Activated CD8-positive, alpha-beta memory T cell treated with anti-CD3 and anti-CD28 coated beads, Interleukin-2, amount 50 U/mL, for 4 hours (primary cell): ENCODE data around the gene LAIR1.
"Not testable (repeated sequence)": the region's sequence is repeated elsewhere in the genome, so short reads cannot be mapped to it uniquely, and the experiment has no call there.

ENCODE experiments used
- DNase-seq: peaks from one replicate; pipeline ENCODE4 v3.0.0-alpha.2; 2020

Gene LAIR1

DNA sequence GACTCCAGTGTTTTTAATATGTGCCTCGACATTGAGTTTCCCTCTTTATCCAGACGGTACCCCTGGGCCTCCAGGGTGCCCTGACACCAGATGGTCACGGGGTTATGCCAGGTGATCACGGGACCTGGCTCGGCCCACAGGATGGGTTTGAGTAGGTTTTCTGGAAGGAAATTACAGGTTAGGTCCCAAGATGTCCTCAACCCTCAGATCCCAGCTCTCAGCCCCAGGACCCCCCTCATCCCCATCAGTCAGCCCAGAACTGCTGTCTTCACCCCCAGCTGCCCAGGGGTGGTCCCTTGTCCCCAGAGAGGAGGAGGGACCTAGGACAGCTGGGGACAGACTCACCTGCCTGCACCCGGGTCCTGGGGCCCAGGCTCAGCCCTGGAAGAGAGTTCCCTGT is 26.2 kb downstream of the LAIR1 start:
- DNase-seq = no peak

DNA sequence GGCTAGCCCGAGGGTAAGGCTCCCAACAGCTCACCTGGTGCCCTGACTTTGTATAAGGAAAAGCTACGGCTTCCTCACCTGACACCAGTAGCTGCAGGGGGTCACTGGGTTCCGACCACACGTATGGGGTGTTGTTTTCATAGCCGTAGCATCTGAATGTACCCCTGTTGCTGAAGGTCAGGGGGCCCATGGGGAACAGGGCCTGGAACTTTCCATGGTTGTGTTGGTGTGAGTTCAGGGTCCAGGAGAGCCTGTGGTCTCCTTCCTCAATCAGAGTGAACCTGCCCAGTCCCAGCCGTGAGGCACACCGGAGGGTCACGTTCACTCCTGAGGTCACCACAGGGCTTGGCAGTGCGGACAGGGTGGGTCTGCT is 26.9 kb downstream of the LAIR1 start:
- DNase-seq = no peak

DNA sequence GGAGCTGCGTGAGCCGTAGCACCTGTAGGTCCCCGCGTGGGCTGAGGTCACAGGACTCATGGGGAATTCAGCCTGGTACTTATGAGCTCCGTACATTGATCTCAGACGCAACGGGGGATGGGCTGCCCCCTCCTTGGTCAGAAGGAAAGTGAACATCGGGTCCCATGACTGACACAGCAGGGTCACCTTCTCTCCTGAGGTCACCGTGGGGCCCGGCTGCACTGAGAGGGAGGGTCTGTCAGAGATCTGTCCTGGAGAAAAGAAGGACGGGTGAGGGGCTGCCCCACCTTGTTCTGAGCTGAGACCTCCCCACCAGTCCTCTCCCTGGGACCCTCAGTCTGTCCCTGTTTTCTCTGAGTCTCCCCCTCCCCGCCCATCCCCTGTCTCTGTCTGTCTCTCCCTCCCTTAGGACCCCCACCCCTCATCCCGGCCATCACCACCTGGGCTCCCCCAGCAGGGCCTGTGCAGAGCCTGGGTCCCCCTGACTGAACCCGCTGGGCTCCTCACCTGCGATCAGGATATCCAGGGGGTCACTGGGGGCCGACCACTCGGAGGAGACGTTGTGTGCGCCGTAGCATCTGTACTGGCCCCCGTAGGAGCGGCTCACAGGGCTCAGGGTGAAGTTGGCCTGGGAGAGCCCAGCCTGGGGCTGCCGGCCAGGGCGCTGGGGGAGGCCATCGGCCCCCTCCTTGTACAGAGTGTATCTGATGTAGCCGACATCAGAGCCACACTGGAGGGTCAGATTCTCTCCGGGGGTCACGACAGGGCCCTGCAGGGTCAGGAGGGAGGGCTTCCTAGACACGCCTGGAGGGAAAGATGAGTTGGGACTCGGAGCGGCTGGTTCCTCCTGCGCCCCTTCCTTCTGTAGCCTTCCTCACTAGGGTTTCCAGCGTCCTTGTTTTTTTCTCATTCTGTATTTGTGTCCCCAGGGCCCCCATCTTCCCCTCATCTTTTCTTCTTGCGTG is 27.6 kb downstream of the LAIR1 start:
- DNase-seq = no peak

DNA sequence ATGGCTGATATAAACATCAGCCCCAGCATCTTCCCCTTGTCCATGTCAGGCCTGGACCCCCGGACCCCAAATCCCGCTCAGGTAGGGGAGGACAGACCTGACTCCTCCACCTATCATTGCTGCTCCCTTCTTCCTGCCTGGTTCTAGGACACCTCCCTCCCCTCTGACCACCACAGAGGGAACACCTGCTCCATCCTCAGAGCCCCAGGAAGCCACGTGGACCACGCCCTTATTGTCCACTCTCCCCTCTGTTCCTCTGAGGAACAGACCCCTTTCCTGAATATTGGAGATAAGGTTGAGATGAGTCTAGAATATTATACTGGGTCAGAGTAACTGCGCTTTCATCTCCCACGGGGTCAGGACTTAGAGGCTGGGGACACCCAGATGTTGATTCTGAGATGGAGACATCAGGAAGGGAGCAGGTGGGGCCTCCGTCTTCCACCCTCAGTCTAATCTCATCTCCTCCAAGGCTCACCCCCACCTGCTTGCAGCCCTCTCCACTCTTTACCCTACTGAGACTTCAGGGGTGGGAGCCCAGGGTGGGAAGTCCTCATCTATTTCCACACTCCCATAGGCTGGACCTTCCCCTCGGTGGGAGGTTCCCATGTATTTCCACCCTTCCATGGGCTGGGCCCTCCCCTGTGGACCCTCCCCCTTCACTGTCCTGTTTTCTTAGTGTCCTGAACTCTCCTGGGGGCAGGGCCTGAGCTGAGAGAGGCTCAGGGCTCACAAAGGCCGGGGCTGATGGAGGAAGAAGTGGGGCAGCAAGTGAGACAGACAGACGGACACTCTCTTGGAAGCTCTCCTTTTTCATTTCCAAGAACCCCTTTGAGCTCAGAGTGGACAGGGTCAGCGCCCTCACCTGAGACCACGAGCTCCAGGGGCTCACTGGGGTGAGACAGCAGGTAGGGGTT is 28.5 kb downstream of the LAIR1 start:
- no peak for DNase-seq

DNA sequence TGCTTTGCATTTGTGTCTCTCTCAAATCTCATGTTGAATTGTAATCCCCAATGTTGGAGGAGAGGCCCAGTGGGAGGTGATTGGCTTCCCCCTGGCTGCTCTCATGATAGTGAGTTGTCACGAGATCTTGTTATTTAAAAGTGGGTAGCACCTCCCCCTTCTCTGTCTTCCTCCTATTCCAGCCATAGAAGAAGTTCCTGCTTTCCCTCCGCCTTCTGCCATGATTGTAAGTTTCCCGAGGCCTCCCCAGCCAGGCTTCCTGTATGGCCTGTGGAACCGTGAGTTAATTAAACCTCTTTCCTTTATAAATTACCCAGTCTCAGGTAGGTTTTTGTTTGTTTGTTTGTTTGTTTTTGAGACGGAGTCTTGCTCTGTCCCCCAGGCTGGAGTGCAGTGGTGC is 29.6 kb downstream of the LAIR1 start:
- no peak for DNase-seq

DNA sequence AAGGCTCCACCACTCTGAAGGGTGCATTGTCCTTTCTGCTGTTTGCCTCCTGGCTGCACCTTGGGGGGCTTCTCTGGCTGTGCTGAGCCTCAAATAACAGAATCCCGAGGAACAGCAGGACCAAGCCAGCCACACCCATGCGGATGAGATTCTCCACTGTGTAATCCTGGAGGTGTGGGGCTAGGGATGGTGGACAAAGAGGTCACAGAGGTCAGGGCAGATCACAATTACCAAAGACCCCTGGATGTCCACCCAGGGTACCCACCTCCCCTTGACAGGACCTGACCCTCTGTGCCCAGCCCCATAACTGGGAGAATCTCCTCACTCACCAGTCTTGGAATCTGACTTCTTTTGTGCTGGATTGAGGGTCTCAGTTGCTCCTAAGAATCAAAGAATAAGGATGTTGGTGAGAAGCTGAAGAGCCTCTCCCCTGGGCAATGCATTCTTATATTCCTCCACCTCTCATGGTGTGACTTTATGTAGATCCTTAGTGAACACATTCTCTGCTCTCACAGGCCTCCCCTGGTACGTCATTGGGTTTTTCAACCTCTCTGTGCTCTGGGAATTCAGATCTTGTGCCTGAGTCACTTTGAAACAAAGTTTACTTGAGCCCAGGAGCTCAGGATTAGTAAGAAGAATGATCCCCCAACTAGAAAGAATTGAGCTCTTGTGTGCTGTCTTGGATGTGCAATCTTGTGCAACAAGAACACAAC is 31.0 kb downstream of the LAIR1 start:
- no peak for DNase-seq

DNA sequence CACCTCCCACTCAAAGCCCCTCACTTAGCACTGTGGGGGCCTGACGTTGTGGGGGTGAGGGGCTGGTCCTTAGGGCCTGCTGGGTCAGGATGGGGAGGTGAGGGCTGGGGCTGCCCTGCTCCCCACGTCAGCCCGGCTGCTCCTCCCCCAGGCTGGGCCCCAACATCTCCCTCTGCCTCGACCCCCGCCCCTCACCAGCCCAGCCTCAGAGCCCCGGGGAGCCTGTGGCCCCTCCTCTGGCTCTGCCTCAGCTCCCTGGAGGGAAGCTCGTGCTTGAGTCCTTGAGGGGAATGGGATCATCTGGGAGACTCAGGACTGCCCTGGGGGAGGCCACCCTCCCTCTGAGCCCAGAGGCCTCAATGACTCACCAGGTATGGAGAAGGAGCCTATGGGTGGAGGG is 32.6 kb downstream of the LAIR1 start:
- no peak for DNase-seq

DNA sequence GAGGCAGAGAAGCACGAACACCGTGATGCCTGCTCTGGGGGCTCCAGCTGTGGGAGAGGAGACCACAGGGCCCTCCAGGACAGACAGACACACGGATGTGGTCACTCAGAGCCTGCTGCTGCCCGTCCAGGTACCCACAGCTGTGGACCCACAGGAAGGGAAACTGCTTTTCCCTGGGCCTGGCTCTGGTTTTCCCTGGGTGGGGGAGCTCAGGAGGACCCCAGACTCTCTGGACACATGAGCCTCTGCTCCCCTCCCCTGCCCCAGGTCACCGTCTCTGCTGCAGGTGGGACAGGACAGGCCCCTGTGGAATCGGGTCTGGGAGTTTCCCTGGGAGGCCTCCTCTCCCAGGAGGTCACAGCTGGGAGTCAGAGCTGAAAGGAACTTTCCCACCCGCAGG is 33.1 kb downstream of the LAIR1 start:
- no peak for DNase-seq

DNA sequence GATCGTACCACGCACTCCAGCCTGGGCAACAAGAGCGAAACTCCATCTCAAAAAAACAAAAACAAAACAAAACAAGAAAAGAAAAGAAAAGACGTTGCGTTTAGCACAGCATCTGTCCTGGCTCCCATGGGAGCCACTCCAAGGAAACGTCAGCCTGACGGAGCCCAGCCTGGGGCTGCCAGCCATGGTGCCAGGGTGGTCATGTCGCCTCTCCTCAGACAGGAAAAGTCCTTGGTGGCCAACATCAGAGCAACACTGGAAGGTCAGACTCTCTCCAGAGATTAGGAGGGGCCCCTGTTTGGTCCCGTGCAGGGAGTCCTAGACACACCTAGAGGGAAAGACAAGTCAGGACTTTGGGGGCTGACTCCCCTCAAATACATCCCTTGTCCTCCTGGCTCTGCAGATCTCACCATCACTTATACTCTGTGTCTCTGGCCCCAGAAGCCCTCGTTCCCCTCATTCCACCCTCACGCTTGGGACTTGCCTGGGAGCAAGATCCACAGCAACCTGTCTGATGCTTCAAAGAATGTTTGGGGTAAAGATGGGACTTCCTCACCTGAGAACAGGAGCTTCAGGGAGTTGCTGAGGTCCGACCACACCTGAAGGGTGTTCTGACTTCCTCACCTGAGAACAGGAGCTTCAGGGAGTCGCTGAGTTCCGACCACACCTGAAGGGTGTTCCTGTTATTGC is 35.1 kb downstream of the LAIR1 start:
- no peak for DNase-seq

DNA sequence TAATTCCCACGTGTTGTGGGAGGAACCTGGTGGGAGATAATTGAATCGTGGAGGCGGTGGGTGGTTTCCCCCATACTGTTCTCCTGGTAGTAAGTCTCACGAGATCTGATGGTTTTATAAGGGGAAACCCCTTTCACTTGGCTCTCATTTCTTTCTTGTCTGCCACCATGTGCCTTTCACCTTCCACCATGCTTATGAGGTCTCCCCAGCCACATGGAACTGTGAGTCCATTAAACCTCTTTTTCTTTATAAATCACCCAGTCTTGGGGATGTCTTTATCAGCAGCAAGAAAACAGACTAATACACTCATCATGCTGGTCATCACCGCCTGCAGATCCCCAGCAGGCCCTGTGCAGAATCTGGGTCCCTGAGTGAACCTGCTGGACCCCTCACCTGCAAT is 36.0 kb downstream of the LAIR1 start:
- DNase-seq = not testable (repeated sequence)

DNA sequence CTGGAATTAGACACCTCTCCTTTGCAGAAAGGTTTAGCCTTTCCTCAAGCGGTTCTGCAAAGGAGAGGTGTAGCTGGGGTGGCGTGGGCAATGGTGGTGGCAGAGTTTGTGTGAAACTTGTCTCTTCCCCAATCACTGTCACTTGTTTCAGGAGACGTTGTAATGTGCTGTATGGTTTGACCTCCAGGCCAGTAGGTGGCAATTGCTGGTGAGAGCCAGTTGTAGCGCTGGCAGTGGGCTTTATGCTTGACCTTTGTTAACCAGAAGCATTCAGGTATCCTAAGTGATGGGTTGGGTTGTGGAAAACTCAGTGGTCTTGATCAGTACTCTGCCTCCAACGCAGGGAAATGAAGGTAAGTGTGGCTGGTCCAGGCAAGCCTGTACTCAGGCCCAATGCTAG is 39.1 kb downstream of the LAIR1 start:
- no peak for DNase-seq

DNA sequence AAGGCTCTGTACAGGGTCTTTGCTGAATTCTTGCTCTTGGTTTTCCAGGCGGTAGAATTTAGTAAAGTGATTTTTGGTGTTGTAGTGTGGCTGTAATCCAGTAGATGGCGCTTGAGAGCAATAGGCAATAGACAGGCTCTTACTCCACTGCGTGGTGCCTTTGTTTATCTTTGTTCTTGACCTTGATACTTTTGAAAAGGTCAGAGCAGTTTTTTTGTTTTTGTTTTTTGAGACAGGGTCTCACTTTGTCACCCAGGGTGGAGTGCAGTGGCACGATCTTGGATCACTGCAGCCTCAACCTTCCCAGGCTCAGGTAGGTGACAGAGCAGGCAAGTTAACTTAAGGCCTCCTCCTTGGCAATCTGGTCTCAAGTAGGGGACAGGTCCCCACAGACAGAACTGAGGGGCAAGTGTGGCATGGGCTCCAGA is 39.5 kb downstream of the LAIR1 start:
- DNase-seq = peak; percentile 51

DNA sequence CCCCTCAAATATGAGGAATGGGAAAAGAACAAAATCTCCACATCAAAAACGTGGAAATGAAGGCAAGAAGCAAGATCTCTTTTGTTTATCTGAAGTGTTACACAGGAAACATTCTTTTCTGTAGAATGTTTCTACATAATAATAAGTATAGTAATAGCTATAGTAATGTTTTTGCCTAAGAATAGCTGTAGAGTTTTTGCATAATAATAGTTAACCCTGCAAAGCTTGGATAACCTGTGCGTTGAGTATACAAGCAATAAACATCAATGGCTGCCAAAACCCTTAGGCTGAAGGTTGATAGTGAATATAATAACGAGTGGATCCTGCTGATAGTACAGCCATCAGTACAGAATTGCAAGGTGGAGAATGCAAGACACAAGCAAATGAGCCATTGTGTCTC is 40.7 kb downstream of the LAIR1 start:
- no peak for DNase-seq

DNA sequence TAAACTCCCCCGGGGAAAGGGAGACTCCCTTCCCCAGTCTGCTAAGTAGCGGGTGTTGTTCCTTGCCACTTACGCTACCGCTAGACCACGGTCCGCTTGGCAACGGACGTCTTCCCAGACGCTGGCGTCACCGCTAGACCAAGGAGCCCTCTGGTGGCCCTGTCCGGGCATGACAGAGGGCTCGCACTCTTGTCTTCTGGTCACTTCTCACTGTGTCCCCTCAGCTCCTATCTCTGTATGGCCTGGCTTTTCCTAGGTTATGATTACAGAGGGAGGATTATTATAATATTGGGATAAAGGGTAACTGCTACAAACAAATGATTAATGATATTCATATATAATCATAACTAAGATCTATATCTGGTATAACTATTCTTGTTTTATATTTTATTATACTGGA is 41.8 kb downstream of the LAIR1 start:
- DNase-seq = not testable (repeated sequence)

DNA sequence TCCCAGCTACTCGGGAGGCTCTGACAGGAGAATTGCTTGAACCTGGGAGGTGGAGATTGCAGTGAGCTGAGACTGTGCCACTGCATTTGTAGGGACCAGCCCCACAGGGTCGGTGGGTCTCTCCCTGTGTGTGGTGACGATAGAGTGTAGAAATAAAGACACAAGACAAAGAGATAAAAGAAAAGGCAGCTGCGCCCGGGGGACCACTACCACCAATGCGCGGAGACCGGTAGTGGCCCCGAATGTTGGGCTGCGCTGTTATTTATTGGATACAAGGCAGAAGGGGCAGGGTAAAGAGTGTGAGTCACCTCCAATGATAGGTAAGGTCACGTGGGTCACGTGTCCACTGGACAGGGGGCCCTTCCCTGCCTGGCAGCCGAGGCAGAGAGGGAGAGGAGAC is 42.4 kb downstream of the LAIR1 start:
- not testable (repeated sequence) for DNase-seq

DNA sequence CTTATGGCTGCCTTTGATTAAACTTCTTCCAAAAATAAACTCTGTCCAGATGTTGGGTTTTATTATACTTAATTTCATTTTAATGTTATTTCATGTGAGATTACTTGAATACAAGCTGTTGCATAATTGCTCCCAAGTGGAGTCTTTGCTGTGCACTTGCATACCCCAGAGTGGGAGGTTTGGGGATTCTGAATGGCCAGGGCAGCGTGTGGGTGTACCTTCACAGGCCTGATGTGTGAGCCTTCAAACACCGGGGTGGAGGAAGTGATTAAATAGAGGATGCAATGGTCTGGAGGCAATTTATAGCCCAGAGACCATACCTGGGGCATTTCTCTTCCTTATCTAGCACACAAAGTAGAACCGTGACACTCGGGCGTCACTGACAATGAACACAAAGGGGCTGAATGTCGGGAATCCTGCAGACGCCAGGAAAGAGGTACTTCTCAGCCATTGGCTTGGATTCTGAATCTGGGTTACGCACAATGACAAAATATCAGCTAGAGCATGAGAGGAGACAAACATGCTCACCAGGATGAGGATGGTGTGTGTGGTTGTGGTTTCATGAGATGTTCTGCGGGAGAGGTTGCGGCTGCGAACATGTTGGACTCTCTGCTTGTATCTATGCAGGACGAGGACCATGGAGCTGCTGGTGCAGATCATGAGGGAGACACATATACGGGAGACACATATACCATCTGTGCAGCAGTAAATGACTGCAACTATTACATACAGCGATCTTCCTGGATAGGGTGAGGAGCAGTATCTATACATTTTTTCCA is 44.6 kb downstream of the LAIR1 start:
- DNase-seq = no peak

DNA sequence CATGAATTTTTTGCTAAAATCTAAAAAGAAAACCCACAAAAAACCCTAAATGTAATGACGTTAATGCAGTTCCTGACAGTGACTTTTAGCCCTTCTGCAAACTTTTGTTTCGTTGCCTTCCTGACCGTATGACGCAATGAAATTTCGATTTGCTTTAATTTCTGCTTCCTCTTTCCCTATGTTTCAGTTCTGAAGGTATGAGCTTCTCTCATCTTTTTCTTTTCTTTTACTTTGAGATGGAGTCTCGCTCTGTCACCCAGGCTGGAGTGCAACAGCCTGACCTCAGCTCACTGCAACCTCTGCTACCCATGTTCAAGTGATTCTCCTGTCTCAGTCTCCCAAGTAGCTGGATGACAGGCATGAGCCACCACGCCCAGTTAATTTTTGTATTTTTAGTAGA is 45.7 kb downstream of the LAIR1 start:
- no peak for DNase-seq

DNA sequence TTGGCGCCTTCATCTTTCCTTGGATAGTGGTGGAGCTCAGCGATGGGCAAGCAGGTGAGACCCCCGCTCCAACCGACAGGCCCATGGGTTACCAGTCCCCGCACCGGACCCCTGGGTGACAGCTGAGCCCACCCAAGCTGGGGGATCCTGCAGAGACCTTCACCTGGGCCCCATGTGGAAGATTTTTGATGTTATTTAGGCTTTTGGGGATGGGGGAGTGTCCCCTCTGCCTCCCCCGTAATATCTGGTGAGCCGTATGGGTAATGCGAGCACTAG is 46.8 kb downstream of the LAIR1 start:
- no peak for DNase-seq

DNA sequence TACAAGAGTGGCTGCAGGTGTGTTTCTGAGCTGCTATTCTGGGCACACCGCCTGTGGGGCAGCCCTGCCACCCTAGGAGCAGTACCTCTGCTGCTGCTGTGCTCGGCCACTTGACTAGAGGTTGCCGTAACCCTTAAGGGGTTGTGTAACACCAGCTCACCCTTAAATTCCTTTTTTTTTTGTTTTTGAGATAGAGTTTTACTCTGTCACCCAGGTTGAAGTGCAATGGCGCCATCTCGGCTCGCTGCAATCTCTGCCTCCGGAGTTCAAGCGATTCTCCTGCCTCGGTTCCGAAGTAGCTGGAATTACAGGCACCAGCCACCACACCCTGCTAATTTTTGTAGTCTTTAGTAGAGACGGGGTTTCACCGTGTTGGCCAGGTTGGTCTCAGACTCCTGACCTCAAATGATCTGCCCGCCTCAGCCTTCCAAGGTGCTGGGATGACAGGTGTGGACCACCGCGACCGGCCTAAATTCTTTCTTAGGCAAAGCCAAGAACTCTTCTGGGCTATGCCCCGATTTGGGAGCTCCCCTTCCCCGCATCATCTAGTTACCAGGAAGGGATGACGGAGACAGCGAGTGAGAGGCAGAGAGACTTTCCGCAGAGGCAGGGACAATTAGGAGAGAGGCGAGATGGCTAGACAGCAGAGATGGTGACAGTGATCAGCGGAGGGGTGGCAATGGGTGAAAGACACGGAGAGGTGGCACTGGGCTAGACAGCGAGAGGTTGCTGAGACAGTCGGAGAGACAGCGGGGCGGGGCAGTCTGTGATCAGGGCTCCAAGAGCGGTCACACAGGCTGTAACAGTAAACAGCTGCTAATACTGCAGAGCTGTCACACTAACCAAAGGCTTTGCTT is 47.4 kb downstream of the LAIR1 start:
- DNase-seq = no peak

DNA sequence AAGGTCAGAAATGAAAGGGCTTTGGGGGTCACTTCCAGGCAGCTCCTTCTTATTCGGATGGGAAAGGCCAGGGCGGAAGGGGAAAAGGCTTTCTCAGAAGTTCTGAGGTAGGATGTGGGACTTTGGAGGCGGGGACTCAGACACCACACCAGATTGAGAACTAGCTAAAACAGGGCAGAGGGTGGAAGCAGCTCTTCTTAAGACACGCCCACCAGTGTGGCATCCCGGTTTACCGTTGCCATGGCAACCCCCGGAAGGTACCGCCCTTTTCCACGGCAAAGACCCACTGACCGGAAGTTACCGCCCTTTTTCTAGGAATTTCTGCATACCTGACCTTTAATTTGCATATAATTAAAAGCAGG is 48.0 kb downstream of the LAIR1 start:
- DNase-seq = no peak

DNA sequence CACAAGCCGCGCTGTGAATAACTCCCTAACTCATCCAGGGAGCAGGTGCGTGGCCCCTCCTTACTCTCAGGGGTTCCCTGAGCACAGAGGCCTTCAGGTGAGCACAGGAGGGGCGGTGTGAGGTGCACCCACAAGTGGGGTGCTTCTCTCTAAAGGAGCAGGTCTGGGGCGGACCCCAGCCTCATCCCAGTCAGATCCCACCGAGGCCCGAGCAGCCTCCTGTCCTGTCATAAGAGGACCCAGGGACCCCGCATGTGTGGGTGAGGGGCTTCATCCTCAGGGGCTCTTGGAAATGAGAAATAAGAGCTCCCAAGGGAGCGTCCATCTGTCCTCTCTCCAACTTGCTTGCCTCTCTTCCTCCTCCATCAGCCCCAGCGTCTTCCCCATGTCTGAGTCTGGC is 48.8 kb downstream of the LAIR1 start:
- DNase-seq = no peak
